ENCODE results near the gene STAT5B. TPM values are rescaled to one million over a fixed set of nuclear protein-coding genes. Genes with fewer than 3 reads are reported as not detected.
A peak's percentile ranks its signal among the peaks of the same experiment; 100 is the strongest.

Gene STAT5B
- total and polyA plus RNA-seq, 2 of the 13 experiments (the other 11 are each of a cell fraction or from before 2014, with no cell fraction given) = 21.0 to 42.8 TPM

DNA sequence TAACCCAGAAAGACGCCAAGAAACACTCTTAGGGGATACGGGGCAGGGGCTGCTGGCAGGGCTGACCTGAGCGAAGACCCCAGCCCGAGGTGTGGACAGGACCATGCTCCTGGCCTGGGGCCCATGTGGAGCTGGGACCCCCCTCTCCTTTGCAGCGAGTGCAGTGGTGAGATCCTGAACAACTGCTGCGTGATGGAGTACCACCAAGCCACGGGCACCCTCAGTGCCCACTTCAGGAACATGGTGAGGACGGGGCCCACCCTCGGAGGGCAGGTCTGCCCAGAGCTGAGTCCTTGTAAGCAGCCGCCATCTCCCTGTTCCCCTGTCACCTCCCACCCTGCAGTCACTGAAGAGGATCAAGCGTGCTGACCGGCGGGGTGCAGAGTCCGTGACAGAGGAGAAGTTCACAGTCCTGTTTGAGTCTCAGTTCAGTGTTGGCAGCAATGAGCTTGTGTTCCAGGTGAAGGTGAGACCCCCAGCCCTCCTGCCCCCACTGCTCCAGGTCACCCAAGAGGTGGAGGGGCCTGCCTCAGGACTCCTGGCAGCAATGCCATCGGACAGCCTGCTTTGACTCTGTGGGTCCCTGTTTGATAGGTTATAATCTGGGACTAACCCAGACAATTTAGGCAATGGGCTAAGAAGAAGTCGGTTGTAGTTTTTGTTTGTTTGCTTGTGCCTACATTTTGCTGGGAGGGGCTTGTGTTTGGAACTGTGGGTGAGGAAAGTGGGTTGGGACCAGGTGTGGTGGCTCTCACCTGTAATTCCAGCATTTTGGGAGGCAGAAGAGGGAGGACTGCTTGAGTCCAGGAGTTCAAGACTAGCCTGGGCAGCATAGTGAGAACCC lies 28.2 kb upstream of the STAT5B start (continued):
- TF ChIP-seq DMTF1 (CRISPR knock-in tag; IDR thresholded peaks at IDR 0.05) (no peak), ZBTB26 (CRISPR knock-in tag; IDR thresholded peaks at IDR 0.05; ENCODE audit: borderline replicate concordance) (no peak), ZNF337 (CRISPR knock-in tag; IDR thresholded peaks at IDR 0.05; ENCODE audit: borderline replicate concordance, low read depth) (no peak; the same call in 1 of the 2 replicates), KAT8 (CRISPR knock-in tag; IDR thresholded peaks at IDR 0.05) (no peak), ZNF124 (CRISPR knock-in tag; IDR thresholded peaks at IDR 0.05) (no peak), DRAP1 (CRISPR knock-in tag; IDR thresholded peaks at IDR 0.05) (peak; percentile 50; the same call in 1 of the 2 replicates), ZNF207 (IDR thresholded peaks at IDR 0.05; ENCODE audit: borderline replicate concordance) (no peak), ZNF235 (CRISPR knock-in tag; IDR thresholded peaks at IDR 0.05; ENCODE audit: borderline replicate concordance) (no peak), HHEX (CRISPR knock-in tag; IDR thresholded peaks at IDR 0.05) (no peak), PAX8 (CRISPR knock-in tag; IDR thresholded peaks at IDR 0.05; ENCODE audit: borderline replicate concordance) (no peak), ZNF672 (CRISPR knock-in tag; IDR thresholded peaks at IDR 0.05) (no peak), RXRB (CRISPR knock-in tag; IDR thresholded peaks at IDR 0.05; ENCODE audit: borderline replicate concordance) (peak; percentile 56; the same call in 1 of the 2 replicates)
- TF ChIP-seq, protein P1, sequence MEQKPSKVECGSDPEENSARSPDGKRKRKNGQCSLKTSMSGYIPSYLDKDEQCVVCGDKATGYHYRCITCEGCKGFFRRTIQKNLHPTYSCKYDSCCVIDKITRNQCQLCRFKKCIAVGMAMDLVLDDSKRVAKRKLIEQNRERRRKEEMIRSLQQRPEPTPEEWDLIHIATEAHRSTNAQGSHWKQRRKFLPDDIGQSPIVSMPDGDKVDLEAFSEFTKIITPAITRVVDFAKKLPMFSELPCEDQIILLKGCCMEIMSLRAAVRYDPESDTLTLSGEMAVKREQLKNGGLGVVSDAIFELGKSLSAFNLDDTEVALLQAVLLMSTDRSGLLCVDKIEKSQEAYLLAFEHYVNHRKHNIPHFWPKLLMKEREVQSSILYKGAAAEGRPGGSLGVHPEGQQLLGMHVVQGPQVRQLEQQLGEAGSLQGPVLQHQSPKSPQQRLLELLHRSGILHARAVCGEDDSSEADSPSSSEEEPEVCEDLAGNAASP (CRISPR knock-in tag; IDR thresholded peaks at IDR 0.05; ENCODE audit: borderline replicate concordance) = no peak
- TF ChIP-seq, protein P2, sequence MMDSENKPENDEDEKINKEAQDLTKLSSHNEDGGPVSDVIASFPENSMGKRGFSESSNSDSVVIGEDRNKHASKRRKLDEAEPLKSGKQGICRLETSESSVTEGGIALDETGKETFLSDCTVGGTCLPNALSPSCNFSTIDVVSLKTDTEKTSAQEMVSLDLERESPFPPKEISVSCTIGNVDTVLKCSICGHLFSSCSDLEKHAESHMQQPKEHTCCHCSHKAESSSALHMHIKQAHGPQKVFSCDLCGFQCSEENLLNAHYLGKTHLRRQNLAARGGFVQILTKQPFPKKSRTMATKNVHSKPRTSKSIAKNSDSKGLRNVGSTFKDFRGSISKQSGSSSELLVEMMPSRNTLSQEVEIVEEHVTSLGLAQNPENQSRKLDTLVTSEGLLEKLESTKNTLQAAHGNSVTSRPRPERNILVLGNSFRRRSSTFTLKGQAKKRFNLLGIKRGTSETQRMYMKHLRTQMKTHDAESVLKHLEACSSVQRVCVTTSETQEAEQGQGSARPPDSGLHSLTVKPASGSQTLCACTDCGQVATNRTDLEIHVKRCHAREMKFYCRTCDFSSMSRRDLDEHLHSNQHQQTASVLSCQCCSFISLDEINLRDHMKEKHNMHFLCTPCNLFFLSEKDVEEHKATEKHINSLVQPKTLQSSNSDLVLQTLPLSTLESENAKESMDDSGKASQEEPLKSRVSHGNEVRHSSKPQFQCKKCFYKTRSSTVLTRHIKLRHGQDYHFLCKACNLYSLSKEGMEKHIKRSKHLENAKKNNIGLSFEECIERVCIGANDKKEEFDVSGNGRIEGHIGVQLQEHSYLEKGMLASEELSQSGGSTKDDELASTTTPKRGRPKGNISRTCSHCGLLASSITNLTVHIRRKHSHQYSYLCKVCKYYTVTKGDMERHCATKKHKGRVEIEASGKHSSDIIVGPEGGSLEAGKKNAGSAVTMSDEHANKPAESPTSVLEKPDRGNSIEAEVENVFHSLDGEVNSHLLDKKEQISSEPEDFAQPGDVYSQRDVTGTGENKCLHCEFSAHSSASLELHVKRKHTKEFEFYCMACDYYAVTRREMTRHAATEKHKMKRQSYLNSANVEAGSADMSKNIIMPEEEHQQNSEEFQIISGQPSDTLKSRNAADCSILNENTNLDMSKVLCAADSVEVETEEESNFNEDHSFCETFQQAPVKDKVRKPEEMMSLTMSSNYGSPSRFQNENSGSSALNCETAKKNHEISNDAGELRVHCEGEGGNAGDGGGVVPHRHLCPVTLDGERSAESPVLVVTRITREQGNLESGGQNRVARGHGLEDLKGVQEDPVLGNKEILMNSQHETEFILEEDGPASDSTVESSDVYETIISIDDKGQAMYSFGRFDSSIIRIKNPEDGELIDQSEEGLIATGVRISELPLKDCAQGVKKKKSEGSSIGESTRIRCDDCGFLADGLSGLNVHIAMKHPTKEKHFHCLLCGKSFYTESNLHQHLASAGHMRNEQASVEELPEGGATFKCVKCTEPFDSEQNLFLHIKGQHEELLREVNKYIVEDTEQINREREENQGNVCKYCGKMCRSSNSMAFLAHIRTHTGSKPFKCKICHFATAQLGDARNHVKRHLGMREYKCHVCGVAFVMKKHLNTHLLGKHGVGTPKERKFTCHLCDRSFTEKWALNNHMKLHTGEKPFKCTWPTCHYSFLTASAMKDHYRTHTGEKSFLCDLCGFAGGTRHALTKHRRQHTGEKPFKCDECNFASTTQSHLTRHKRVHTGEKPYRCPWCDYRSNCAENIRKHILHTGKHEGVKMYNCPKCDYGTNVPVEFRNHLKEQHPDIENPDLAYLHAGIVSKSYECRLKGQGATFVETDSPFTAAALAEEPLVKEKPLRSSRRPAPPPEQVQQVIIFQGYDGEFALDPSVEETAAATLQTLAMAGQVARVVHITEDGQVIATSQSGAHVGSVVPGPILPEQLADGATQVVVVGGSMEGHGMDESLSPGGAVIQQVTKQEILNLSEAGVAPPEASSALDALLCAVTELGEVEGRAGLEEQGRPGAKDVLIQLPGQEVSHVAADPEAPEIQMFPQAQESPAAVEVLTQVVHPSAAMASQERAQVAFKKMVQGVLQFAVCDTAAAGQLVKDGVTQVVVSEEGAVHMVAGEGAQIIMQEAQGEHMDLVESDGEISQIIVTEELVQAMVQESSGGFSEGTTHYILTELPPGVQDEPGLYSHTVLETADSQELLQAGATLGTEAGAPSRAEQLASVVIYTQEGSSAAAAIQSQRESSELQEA (CRISPR knock-in tag; IDR thresholded peaks at IDR 0.05; ENCODE audit: not compliant biosample characterization) = peak; percentile 28
